Measurements from ENCODE around the gene TMC8. TPM values are rescaled to one million over a fixed set of nuclear protein-coding genes. Genes with fewer than 3 reads are reported as not detected.

Gene TMC8
- total RNA-seq, 4 donors from 2014 or later = 1.2 to 40.8 (median 9.8) TPM

- peaks cover 14 to 37% (median 25%) of the 10 kb centered on the region in 4 donors for H3K4me1 ChIP-seq
- no peaks in the 10 kb centered on the region for H3K9me3 ChIP-seq
- no peaks in the 10 kb centered on the region for H3K36me3 ChIP-seq
- TF ChIP-seq EP300 (IDR thresholded peaks at IDR 0.05; ENCODE audit: low read depth) (no peak), POLR2A (IDR thresholded peaks at IDR 0.05) (no peak), POLR2AphosphoS5 (IDR thresholded peaks at IDR 0.05) (no peak), CTCF (IDR thresholded peaks at IDR 0.05) (no peak)
- in situ Hi-C loops (cut with MboI; ENCODE audit: low pct_ligation_motif_present in 1 of 4, low pct_unique_long_range_greater_than_20kb in 1 of 4, low sequenced_read_pairs in 3 of 4) = no loop called here
- H3K4me3 ChIP-seq = no peak overlapping the region
- intact Hi-C loops (cut with DNase I; ENCODE audit: low total_unique reads) = no loop called here
- H3K27ac ChIP-seq = peak overlapping the region in 1 of 4 donors; percentile 95
- no peak for DNase-seq
- WGBS, 2 donors (ENCODE audit: low coverage in 1 of 2) = 48% methylated on average over 6 of the region's 6 CpGs; no CpG with 5 or more reads in 1 of the 2 donors
- H3K27me3 ChIP-seq = no peaks in the 10 kb centered on the region
Observed at GRCh38 chr17:78166416-78166815, 35.8 kb downstream of the TMC8 start.

GRCh38 chr17:78168242-78168902, 37.8 kb downstream of the TMC8 start, which contains the start of gene SYNGR2:
Gene SYNGR2, plus strand, starts transcription at chr17:78168581. Its CDS starts 36 bp downstream, at chr17:78168617.
- peak; percentile 58 for TF ChIP-seq POLR2A (IDR thresholded peaks at IDR 0.05)
- TF ChIP-seq EP300 (IDR thresholded peaks at IDR 0.05; ENCODE audit: low read depth) = no peak
- no peak for TF ChIP-seq CTCF (IDR thresholded peaks at IDR 0.05)
- TF ChIP-seq POLR2AphosphoS5 (IDR thresholded peaks at IDR 0.05) = peak; percentile 67 to 94 (median 93)
- Histone ChIP-seq H3K36me3 (no peaks in the 10 kb centered on the region), H3K4me3 (peak within 1 kb of the TSS; percentile 69 to 96 (median 93)), H3K9me3 (no peaks in the 10 kb centered on the region), H3K27ac (peak within 1 kb of the TSS; percentile 90 to 95 (median 92)), H3K4me1 (peaks cover 33 to 56% (median 44%) of the 10 kb centered on the region in 4 donors), H3K27me3 (no peaks in the 10 kb centered on the region)
- WGBS, 2 donors (ENCODE audit: low coverage in 1 of 2) = 0% methylated on average over 46 of the region's 84 CpGs; no CpG with 5 or more reads in 1 of the 2 donors
- intact Hi-C loops (cut with DNase I; ENCODE audit: low total_unique reads) = no loop called here
- in situ Hi-C loops (cut with MboI; ENCODE audit: low pct_ligation_motif_present in 1 of 4, low pct_unique_long_range_greater_than_20kb in 1 of 4, low sequenced_read_pairs in 3 of 4) = no loop called here
- peak; percentile 91 for DNase-seq

GRCh38 chr17:78168903-78169793, 38.6 kb downstream of the TMC8 start:
- Histone ChIP-seq H3K4me1 (peaks cover 40 to 64% (median 52%) of the 10 kb centered on the region in 4 donors), H3K9me3 (no peaks in the 10 kb centered on the region), H3K27me3 (no peaks in the 10 kb centered on the region), H3K27ac (peak overlapping the region; percentile 90 to 95 (median 92)), H3K36me3 (no peaks in the 10 kb centered on the region), H3K4me3 (peak overlapping the region; percentile 69 to 96 (median 93))
- peak; percentile 85 for DNase-seq
- 12% methylated on average over 23 of the region's 38 CpGs; no CpG with 5 or more reads in 1 of the 2 donors for WGBS, 2 donors (ENCODE audit: low coverage in 1 of 2)
- TF ChIP-seq CTCF (IDR thresholded peaks at IDR 0.05) (no peak), EP300 (IDR thresholded peaks at IDR 0.05; ENCODE audit: low read depth) (no peak), POLR2A (IDR thresholded peaks at IDR 0.05) (no peak), POLR2AphosphoS5 (IDR thresholded peaks at IDR 0.05) (no peak)
- in situ Hi-C loops (cut with MboI; ENCODE audit: low pct_ligation_motif_present in 1 of 4, low pct_unique_long_range_greater_than_20kb in 1 of 4, low sequenced_read_pairs in 3 of 4) (no loop called here), intact Hi-C loops (cut with DNase I; ENCODE audit: low total_unique reads) (no loop called here)

All from transverse colon (tissue), 4 donors.